ENCODE measurements around the gene ZNF688. TPM values are rescaled to one million over a fixed set of nuclear protein-coding genes. Genes with fewer than 3 reads are reported as not detected.

The ZNF688 gene
- total and polyA plus RNA-seq, 4 donors: 8.6 to 23.3 (median 16.5) TPM

DNA sequence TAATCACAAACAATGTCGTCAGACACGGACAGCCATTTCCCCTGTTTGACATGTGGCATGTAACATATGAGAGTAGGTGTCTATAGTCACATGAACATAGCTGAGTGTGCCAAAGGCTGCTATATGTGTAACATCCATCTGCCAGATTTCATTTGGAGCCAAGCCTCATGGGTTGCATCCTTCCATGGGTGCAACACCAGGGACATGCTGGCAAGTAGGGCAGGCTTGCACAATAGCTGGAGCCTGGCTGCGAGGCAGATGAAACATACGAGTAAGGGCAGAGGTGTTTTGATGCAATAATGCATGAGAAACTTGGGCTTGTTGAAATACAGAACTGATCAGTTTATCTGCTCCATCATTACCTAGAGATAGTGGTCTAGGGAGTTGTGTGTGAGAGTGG lies 47.7 kb upstream of the ZNF688 start:
- DNase-seq: no peak
- TF ChIP-seq, protein P1, sequence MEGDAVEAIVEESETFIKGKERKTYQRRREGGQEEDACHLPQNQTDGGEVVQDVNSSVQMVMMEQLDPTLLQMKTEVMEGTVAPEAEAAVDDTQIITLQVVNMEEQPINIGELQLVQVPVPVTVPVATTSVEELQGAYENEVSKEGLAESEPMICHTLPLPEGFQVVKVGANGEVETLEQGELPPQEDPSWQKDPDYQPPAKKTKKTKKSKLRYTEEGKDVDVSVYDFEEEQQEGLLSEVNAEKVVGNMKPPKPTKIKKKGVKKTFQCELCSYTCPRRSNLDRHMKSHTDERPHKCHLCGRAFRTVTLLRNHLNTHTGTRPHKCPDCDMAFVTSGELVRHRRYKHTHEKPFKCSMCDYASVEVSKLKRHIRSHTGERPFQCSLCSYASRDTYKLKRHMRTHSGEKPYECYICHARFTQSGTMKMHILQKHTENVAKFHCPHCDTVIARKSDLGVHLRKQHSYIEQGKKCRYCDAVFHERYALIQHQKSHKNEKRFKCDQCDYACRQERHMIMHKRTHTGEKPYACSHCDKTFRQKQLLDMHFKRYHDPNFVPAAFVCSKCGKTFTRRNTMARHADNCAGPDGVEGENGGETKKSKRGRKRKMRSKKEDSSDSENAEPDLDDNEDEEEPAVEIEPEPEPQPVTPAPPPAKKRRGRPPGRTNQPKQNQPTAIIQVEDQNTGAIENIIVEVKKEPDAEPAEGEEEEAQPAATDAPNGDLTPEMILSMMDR (IDR thresholded peaks at IDR 0.05; ENCODE audit: control extremely low read depth, extremely low read depth): no peak
- no peaks in the 10 kb centered on the region for H3K9me3 ChIP-seq (ENCODE audit: control insufficient read depth in 4 of 4, insufficient read depth in 3 of 4, low read length in 3 of 4)
- no peak overlapping the region for H3K9ac ChIP-seq (ENCODE audit: insufficient read depth in 1 of 2, low read length in 2 of 2)
- no peak for ATAC-seq (ENCODE audit: insufficient read depth, low FRiP score)
- peaks cover 0 to 24% (median 0%) of the 10 kb centered on the region in 5 donors for H3K4me1 ChIP-seq (ENCODE audit: control insufficient read depth in 5 of 5, insufficient read depth in 5 of 5, low read length in 5 of 5)
- H3K27ac ChIP-seq (ENCODE audit: low read depth in 1 of 2, low read length in 1 of 2): no peak overlapping the region
- no peak overlapping the region for H3K4me3 ChIP-seq
- no peaks in the 10 kb centered on the region for H3K27me3 ChIP-seq (ENCODE audit: control insufficient read depth in 3 of 3, insufficient read depth in 3 of 3, low read length in 2 of 3)
- no peaks in the 10 kb centered on the region for H3K36me3 ChIP-seq (ENCODE audit: control insufficient read depth in 4 of 4, insufficient read depth in 4 of 4, low read length in 4 of 4)
- 53 to 66% methylated on average over 4 of the region's 4 CpGs for WGBS, 2 donors

DNA sequence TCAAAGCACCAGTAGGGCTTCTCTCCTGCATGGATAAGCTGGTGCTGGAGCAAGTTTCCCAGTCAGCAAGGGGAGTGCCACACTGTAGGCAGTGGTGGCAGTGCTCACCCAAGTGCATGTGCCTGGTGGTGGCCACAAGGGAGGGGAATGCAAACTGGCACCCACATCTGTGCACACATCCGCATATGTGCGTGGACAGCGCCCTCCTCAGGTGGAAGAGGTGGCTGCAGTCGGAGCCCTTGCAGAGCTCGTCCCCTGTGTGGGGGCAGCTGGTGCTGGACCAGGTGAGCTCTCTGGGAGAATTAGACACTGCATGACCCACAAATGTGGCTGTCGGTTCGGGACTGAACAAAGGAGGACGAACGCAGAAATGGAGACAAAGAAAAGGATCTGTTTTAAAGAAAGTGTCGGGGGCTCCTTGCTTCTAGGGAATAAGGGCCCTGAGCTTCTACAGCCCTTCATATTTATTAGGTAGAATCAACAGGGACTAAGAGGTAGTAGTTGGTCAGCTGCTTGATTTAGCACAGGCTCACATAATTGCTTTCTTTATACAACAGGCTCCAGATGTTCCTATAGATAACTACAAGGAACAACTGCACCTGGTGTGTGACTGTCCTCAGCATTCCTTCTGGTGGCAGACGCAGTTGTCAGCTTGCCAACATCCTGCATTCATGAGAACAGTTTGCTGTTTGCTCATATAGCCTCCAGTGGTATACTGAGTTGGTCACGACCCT lies 44.0 kb upstream of the ZNF688 start:
- Histone ChIP-seq H3K27ac (ENCODE audit: low read depth in 1 of 2, low read length in 1 of 2) (no peak overlapping the region), H3K4me1 (ENCODE audit: control insufficient read depth in 5 of 5, insufficient read depth in 5 of 5, low read length in 5 of 5) (peaks cover 0 to 17% (median 0%) of the 10 kb centered on the region in 5 donors), H3K27me3 (ENCODE audit: control insufficient read depth in 3 of 3, insufficient read depth in 3 of 3, low read length in 2 of 3) (no peaks in the 10 kb centered on the region), H3K4me3 (no peak overlapping the region), H3K9ac (ENCODE audit: insufficient read depth in 1 of 2, low read length in 2 of 2) (no peak overlapping the region), H3K9me3 (ENCODE audit: control insufficient read depth in 4 of 4, insufficient read depth in 3 of 4, low read length in 3 of 4) (no peaks in the 10 kb centered on the region), H3K36me3 (ENCODE audit: control insufficient read depth in 4 of 4, insufficient read depth in 4 of 4, low read length in 4 of 4) (no peaks in the 10 kb centered on the region)
- ATAC-seq (ENCODE audit: insufficient read depth, low FRiP score) (no peak), DNase-seq (peak; percentile 27 to 54 (median 43))
- TF ChIP-seq, protein P1 (IDR thresholded peaks at IDR 0.05; ENCODE audit: control extremely low read depth, extremely low read depth): peak; percentile 13
- 43 to 48% methylated on average over 12 of the region's 12 CpGs for WGBS, 2 donors

DNA sequence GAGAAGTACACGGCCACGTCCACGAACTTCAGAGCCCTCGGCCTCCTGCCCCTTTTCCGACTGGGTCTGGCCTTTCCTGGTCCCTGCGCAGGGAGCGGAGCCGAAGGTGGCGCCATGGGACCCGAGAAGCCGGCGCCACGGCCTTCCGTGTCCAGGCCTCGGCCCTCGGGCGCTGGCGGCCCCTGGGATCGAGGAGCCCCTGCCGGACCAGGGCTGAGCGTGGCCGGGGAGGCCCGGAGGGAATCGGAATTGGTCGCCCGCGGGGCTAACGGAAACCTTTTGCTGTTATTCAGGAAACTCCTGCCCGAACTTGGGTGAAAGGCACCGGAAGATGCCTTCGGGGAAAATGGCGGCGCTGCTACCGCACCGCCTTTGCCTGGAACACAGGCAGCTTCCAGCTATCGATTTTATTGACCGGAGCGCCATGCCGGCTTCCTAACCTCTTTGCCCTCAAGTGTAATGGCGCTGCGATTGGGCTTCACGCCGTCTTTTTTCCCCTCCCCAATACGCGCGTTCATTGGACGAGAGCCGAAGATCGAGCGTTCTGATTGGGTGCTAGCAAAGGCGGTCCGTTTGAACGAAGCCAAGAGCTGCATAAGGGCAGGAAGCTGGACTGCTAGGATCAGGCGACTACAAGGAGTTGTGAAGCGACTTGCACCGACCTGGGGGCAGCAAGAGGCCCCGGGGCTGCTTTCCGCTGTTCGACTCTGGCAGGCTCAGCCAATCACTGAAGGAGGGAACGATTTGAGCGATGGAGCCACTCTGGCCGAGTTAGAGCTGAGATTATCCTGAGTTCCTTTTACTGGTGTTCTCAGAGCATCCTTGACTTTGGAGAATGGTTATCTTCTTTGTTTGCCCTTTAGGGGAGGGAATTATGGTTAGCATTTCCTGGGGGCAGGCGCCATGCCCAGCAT lies 38.7 kb upstream of the ZNF688 start, which contains the start of gene ZNF689:
Gene ZNF689, minus strand, starts transcription at position 464 of the 914 bp plus-strand sequence. Its CDS starts 348 bp downstream, at position 116.
- DNase-seq: peak; percentile 98 to 99 (median 99)
- H3K27ac ChIP-seq (ENCODE audit: low read depth in 1 of 2, low read length in 1 of 2): peak within 1 kb of the TSS; percentile 96
- H3K9me3 ChIP-seq (ENCODE audit: control insufficient read depth in 4 of 4, insufficient read depth in 3 of 4, low read length in 3 of 4): no peaks in the 10 kb centered on the region
- peaks cover 0 to 12% (median 2%) of the 10 kb centered on the region in 5 donors for H3K4me1 ChIP-seq (ENCODE audit: control insufficient read depth in 5 of 5, insufficient read depth in 5 of 5, low read length in 5 of 5)
- 0 to 1% methylated on average over 63 of the region's 63 CpGs for WGBS, 2 donors
- peaks cover under 1 to 8% (median 4%) of the 10 kb centered on the region in 4 donors for H3K36me3 ChIP-seq (ENCODE audit: control insufficient read depth in 4 of 4, insufficient read depth in 4 of 4, low read length in 4 of 4)
- H3K4me3 ChIP-seq: peak within 1 kb of the TSS; percentile 81
- ATAC-seq (ENCODE audit: insufficient read depth, low FRiP score): peak; percentile 96
- TF ChIP-seq, protein P1 (IDR thresholded peaks at IDR 0.05; ENCODE audit: control extremely low read depth, extremely low read depth): no peak
- H3K9ac ChIP-seq (ENCODE audit: insufficient read depth in 1 of 2, low read length in 2 of 2): peak within 1 kb of the TSS; percentile 92 to 94
- H3K27me3 ChIP-seq (ENCODE audit: control insufficient read depth in 3 of 3, insufficient read depth in 3 of 3, low read length in 2 of 3): no peaks in the 10 kb centered on the region

Measured in lung (tissue), 12 donors.